GM12892 (cell line): ENCODE results near the gene RALGPS1.

Source experiments
- POLR2A ChIP-seq: IDR thresholded peaks from 2 replicates; pipeline ENCODE4 v1.6.1; 2011; ENCODE audit warnings: low read depth, low read length, control low read depth
- POLR2AphosphoS5 ChIP-seq: IDR thresholded peaks from 2 replicates; pipeline ENCODE4 v1.6.1; 2011; ENCODE audit warnings: low read depth, low read length, control low read depth

DNA sequence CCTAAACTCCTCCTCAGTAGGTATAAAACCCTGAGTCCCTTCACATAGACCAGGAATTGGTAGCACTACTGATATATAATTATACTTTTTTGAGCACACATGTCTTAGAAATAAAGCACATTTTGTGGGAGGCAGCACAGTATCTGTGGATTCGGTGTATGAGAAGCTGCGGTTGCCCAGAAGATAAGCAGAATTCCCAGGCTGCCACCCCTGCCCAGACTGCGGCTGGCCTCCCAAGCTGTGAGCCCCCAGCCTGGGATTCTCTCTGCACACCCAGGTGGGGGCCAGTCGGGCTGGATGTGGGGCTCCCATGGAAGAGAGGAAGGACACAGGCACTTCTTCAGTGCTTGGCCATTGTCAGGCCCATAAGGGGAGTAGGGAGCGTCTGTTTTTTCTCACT lies 233.4 kb downstream of the RALGPS1 start:
- TF ChIP-seq POLR2A (no peak), POLR2AphosphoS5 (no peak)
